B cell (primary cell): ENCODE results near the gene FAM53A.

Experiments
- EZH2 ChIP-seq: IDR thresholded peaks from 2 replicates; pipeline ENCODE4 v1.6.1; 2012; ENCODE audit warnings: borderline replicate concordance, low read depth, mild to moderate bottlenecking, moderate library complexity, low read length; ENCODE audit not compliant: insufficient read depth, poor library complexity, severe bottlenecking
- TF ChIP-seq, protein P1 (sequence below): fragments of 200-600 bp; IDR thresholded peaks from one replicate; pipeline ENCODE4 v1.8.0; 2022; ENCODE audit warnings: antibody characterized with exemption, mild to moderate bottlenecking

DNA sequence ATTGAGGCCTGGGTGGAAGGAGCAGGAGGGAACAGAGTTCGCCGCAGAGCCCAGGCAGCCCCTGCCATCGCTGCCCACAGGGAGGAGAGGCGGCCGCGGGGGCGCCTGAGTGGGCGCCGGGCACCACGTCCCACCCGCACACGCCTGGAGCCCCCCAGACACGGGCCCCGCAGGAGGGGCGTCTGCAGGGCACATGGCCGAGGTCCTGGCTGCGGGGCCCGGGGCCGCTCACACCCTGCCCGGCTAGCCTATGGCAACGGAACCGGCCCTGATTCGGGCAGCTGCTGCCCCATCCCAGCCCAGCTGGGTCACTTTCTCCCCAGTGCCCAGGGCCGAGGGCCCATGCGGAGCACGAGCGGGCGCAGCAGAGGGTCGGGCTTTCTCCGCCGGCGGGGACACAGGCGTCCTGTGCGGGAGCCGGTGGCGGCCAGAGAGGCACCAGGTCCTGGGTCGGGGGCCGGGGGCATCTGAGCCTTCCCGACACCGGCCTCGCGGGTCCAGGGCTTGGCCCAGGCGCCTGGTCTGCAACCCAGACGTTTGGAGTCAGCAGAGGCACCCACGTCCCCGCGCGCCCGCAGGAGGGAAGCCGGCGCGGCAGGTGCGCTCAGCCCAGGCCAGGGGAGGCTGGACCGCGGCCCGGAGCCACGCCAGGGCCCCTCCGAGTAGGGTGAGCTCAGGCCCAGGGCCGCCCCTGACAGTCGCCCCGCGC lies 91.2 kb downstream of the FAM53A start:
- TF ChIP-seq, protein P1, sequence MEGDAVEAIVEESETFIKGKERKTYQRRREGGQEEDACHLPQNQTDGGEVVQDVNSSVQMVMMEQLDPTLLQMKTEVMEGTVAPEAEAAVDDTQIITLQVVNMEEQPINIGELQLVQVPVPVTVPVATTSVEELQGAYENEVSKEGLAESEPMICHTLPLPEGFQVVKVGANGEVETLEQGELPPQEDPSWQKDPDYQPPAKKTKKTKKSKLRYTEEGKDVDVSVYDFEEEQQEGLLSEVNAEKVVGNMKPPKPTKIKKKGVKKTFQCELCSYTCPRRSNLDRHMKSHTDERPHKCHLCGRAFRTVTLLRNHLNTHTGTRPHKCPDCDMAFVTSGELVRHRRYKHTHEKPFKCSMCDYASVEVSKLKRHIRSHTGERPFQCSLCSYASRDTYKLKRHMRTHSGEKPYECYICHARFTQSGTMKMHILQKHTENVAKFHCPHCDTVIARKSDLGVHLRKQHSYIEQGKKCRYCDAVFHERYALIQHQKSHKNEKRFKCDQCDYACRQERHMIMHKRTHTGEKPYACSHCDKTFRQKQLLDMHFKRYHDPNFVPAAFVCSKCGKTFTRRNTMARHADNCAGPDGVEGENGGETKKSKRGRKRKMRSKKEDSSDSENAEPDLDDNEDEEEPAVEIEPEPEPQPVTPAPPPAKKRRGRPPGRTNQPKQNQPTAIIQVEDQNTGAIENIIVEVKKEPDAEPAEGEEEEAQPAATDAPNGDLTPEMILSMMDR: no peak
- no peak for TF ChIP-seq EZH2
